OCI-LY3 (cell line): ENCODE results near the gene KRTDAP.

Experiments
- H2AFZ ChIP-seq: fragments of 200-600, 300-600 bp; shearing (Covaris generic); 2 replicates; pipeline ENCODE4 v1.6.0; 2014; ENCODE audit warnings: antibody characterized with exemption, low read depth, low read length
- H3K27ac ChIP-seq: fragments of 200-600, 300-600 bp; sonication (generic); 2 replicates; pipeline ENCODE4 v1.5.1; 2014; ENCODE audit warnings: mild to moderate bottlenecking, low read length, moderate library complexity, mixed read lengths
- H3K27me3 ChIP-seq: fragments of 200-600, 300-600 bp; sonication (generic); 2 replicates; pipeline ENCODE4 v1.6.1; 2014; ENCODE audit warnings: low read depth, low read length, mixed read lengths
- H3K36me3 ChIP-seq: fragments of 200-600, 300-600 bp; sonication (generic); replicated peaks from 2 replicates; pipeline ENCODE3; 2014; ENCODE audit warnings: low read depth, low read length, mixed read lengths
- H3K4me1 ChIP-seq: fragments of 300-600, 200-600 bp; sonication (generic); 2 replicates; pipeline ENCODE4 v1.6.1; 2014; ENCODE audit warnings: low read length, mixed read lengths
- H3K4me2 ChIP-seq: fragments of 200-600, 300-600 bp; sonication (generic); 2 replicates; pipeline ENCODE4 v1.6.1; 2014; ENCODE audit warnings: low read length, mixed read lengths
- H3K4me3 ChIP-seq: fragments of 300-600, 200-600 bp; sonication (generic); 2 replicates; pipeline ENCODE4 v1.5.1; 2014; ENCODE audit warnings: antibody characterized with exemption, mild to moderate bottlenecking, low read length, moderate library complexity
- H3K79me2 ChIP-seq: fragments of 300-600, 200-600 bp; shearing (Covaris generic); 2 replicates; pipeline ENCODE4 v1.6.1; 2014; ENCODE audit warnings: mild to moderate bottlenecking, low read length, mixed read lengths
- H3K9ac ChIP-seq: fragments of 300-600, 200-600 bp; shearing (Covaris generic); 2 replicates; pipeline ENCODE4 v1.6.0; 2014; ENCODE audit warnings: mild to moderate bottlenecking, low read length, moderate library complexity
- H3K9me3 ChIP-seq: fragments of 200-600, 300-600 bp; shearing (Covaris generic); 2 replicates; pipeline ENCODE4 v1.6.1; 2014; ENCODE audit warnings: low read length, mixed read lengths; ENCODE audit not compliant: insufficient read depth
- H4K20me1 ChIP-seq: fragments of 200-600, 300-600 bp; sonication (generic); 2 replicates; pipeline ENCODE4 v1.6.1; 2016; ENCODE audit warnings: low read length, mixed read lengths; ENCODE audit not compliant: insufficient read depth
- EZH2phosphoT487 ChIP-seq: fragments of 200-600 bp; shearing (Covaris generic); IDR thresholded peaks from 2 replicates; pipeline ENCODE4 v1.6.1; 2018; ENCODE audit warnings: antibody characterized with exemption, mixed run types, low read depth
- TF ChIP-seq, protein P1 (sequence below): fragments of 200-600, 300-600 bp; sonication (generic); IDR thresholded peaks from 2 replicates; pipeline ENCODE4 v1.5.1; 2014; ENCODE audit warnings: antibody characterized with exemption, low read length, low read depth

KRTDAP gene

DNA sequence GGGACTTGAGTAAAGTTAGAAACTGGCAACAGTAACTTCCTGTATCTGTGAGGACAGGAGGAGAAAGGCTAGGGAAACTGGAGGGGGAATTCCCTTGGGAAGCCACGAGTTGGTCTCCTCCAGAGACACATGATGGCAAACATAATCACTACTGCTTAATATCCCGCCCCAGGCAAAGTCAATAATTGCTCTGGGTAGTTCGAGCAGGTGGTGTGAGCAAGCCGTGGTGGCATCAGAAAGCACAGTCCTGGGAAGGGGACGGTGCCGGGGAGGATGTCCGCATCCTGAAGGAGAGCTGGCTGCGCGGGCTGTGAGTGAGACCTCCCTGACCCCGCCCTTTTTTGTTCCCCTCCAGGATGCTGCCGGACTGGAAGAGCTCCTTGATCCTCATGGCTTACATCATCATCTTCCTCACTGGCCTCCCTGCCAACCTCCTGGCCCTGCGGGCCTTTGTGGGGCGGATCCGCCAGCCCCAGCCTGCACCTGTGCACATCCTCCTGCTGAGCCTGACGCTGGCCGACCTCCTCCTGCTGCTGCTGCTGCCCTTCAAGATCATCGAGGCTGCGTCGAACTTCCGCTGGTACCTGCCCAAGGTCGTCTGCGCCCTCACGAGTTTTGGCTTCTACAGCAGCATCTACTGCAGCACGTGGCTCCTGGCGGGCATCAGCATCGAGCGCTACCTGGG is 40.8 kb downstream of the KRTDAP start:
- peaks cover 3% of the 10 kb centered on the region; the same call in 1 of the 2 replicates for H3K9me3 ChIP-seq
- H3K4me2 ChIP-seq = peak overlapping the region; percentile 56
- peaks cover 37% of the 10 kb centered on the region for H3K4me1 ChIP-seq
- H3K79me2 ChIP-seq = no peaks in the 10 kb centered on the region
- H3K27me3 ChIP-seq = peaks cover 82% of the 10 kb centered on the region
- TF ChIP-seq, protein P1, sequence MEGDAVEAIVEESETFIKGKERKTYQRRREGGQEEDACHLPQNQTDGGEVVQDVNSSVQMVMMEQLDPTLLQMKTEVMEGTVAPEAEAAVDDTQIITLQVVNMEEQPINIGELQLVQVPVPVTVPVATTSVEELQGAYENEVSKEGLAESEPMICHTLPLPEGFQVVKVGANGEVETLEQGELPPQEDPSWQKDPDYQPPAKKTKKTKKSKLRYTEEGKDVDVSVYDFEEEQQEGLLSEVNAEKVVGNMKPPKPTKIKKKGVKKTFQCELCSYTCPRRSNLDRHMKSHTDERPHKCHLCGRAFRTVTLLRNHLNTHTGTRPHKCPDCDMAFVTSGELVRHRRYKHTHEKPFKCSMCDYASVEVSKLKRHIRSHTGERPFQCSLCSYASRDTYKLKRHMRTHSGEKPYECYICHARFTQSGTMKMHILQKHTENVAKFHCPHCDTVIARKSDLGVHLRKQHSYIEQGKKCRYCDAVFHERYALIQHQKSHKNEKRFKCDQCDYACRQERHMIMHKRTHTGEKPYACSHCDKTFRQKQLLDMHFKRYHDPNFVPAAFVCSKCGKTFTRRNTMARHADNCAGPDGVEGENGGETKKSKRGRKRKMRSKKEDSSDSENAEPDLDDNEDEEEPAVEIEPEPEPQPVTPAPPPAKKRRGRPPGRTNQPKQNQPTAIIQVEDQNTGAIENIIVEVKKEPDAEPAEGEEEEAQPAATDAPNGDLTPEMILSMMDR = no peak
- TF ChIP-seq EZH2phosphoT487 = no peak
- peaks cover 10% of the 10 kb centered on the region; the same call in 1 of the 2 replicates for H4K20me1 ChIP-seq
- H3K4me3 ChIP-seq = no peak overlapping the region
- no peak overlapping the region for H3K9ac ChIP-seq
- no peaks in the 10 kb centered on the region for H3K36me3 ChIP-seq
- no peak overlapping the region for H3K27ac ChIP-seq
- H2AFZ ChIP-seq = no peak overlapping the region

DNA sequence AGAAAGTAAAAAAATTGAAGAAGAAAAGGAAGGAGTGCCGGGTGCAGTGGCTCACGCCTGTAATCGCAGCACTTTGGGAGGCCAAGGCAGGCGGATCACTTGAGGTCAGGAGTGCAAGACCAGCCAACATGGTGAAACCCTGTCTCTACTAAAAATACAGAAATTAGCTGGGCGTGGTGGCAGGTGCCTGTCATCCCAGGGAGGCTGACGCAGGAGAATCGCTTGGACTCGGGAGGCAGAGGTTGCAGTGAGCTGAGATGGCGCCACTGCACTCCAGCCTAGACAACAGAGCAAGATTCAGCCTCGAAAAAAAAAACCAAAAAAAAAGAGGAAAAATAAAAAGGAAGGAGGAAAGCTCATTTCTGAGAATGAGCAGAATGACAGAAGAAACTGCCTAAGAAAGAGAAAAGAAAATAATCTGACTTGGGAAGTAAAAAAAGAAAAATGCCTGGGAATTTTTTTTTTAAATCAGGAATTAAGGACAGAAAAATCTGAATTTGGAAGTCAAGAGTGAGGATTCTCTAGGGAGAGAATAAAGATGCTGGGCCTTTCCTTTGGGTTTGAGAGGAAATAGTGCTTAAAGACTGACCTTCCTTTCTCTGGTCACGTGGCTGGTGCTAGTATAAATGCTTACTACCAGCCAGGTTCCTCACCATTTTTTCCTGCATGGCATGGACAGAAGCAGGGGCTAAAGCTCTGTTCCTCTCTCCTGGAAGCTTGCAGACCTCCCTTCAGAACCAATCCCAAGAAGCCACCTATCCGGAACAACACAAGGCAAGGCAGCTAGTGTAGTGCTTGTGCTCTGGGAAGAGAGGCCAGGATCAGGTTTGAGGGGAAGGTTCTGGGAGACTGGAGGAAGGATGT is 42.4 kb downstream of the KRTDAP start, which contains the start of gene FFAR2:
TSS of gene FFAR2 (plus strand) at position 652 of the 864 bp plus-strand sequence. CDS start 1,458 bp downstream, outside the sequence.
- peak within 1 kb of the TSS; percentile 56 for H3K4me2 ChIP-seq
- H2AFZ ChIP-seq = no peak within 1 kb of the TSS
- no peak within 1 kb of the TSS for H3K4me3 ChIP-seq

DNA sequence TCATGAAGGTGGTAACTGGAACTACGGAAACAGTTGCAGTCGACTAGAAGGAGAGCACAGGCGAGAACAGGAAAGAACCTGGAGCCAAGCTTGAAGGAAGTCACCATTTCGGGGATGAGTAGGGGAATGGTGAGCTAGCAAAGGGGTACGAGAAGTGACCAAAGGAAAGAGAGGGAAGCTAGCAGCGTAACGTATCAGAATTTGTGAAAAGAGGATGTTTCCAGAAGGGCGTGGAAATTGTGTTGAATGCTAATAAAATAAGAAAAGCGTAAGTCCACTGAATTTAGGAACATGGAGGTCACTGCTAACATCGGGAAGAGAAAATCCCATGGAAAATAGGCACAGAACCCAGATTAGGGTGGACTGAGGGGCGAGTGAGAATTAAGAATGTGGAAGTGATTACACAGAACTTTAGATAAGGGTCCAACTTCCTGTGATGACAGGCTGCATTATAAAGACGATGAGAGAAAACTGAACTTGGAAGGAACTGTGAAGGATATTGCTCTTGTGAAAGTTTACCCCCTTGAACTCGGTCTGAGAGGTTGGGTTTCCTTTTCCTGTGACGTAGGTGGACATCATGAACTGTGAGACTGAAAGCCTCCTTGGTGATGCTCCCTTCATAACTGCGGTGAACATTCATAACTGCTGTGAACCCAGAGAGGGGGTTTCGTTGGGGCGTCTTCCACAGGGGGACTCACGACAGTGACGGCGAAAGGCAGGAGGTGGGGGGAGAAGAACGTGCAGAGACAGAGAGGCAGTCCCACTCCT is 44.3 kb downstream of the KRTDAP start:
- Histone ChIP-seq H3K9me3 (no peaks in the 10 kb centered on the region), H2AFZ (no peak overlapping the region), H3K4me1 (peaks cover 39% of the 10 kb centered on the region), H4K20me1 (peaks cover 7% of the 10 kb centered on the region; the same call in 1 of the 2 replicates), H3K36me3 (no peaks in the 10 kb centered on the region), H3K27me3 (peaks cover 87% of the 10 kb centered on the region), H3K4me3 (no peak overlapping the region), H3K27ac (no peak overlapping the region), H3K79me2 (no peaks in the 10 kb centered on the region), H3K4me2 (no peak overlapping the region), H3K9ac (no peak overlapping the region)
- TF ChIP-seq, protein P1 = no peak
- TF ChIP-seq EZH2phosphoT487 = no peak

More for the DNA sequence above, 42.4 kb downstream of the KRTDAP start, which contains the start of gene FFAR2:
- H3K27me3 ChIP-seq = peaks cover 77% of the 10 kb centered on the region
- no peak within 1 kb of the TSS for H3K9ac ChIP-seq
- H4K20me1 ChIP-seq = peaks cover 10% of the 10 kb centered on the region; the same call in 1 of the 2 replicates
- H3K36me3 ChIP-seq = no peaks in the 10 kb centered on the region
- H3K79me2 ChIP-seq = no peaks in the 10 kb centered on the region
- TF ChIP-seq, protein P1 = no peak
- TF ChIP-seq EZH2phosphoT487 = no peak
- H3K27ac ChIP-seq = no peak within 1 kb of the TSS
- H3K9me3 ChIP-seq = peaks cover 3% of the 10 kb centered on the region; the same call in 1 of the 2 replicates
- H3K4me1 ChIP-seq = peaks cover 37% of the 10 kb centered on the region
